Sigmoid colon (tissue), 7 donors: ENCODE results near the gene PHLPP1. TPM values are rescaled to one million over a fixed set of nuclear protein-coding genes. Genes with fewer than 3 reads are reported as not detected.
A peak's percentile ranks its signal among the peaks of the same experiment; 100 is the strongest.

ENCODE experiments used
- DNase-seq: peaks from one replicate; pipeline ENCODE4 v3.0.0-alpha.2; 2019
- H3K27ac ChIP-seq, 4 donors: fragments of 200-600 bp; sonication (generic); one replicate each; pipeline ENCODE4 v1.5.1; 2016 to 2019; ENCODE audit warnings: mild to moderate bottlenecking in 1 of 4
- H3K27me3 ChIP-seq, 3 donors: fragments of 200-600 bp; sonication (generic); one replicate each; pipeline ENCODE4 v1.5.1; 2019; ENCODE audit warnings: mild to moderate bottlenecking in 1 of 3
- H3K36me3 ChIP-seq, 4 donors: fragments of 200-600 bp; sonication (generic); one replicate each; pipeline ENCODE4 v1.5.1; 2016 to 2019
- H3K4me1 ChIP-seq, 4 donors: fragments of 200-600 bp; sonication (generic); one replicate each; pipeline ENCODE4 v1.5.1; 2017 to 2019
- H3K4me3 ChIP-seq, 4 donors: fragments of 200-600 bp; sonication (generic); one replicate each; pipeline ENCODE4 v1.5.1; 2017 to 2019; ENCODE audit warnings: mild to moderate bottlenecking in 2 of 4, moderate library complexity in 1 of 4
- H3K9me3 ChIP-seq, 4 donors: fragments of 200-600 bp in 3 of 4; sonication (generic) in 3 of 4; one replicate each; pipeline versions ENCODE4 v1.5.1 to v1.6.1; 2013 to 2019
- EP300 ChIP-seq, 4 donors: sonication (generic); formaldehyde crosslinking; IDR thresholded peaks; one replicate each; pipeline ENCODE4 v1.6.1; 2017; ENCODE audit warnings: antibody characterized with exemption in 4 of 4
- POLR2A ChIP-seq, 2 donors: fragments of 450-650 bp; IDR thresholded peaks; one replicate each; pipeline ENCODE4 v1.6.1; 2016; ENCODE audit warnings: antibody characterized with exemption in 2 of 2, mild to moderate bottlenecking in 2 of 2, moderate library complexity in 2 of 2
- POLR2AphosphoS5 ChIP-seq, 4 donors: sonication (generic); formaldehyde crosslinking; IDR thresholded peaks; one replicate each; pipeline ENCODE4 v1.6.1; 2017; ENCODE audit warnings: antibody characterized with exemption in 4 of 4
- WGBS, 2 donors: extraction: QIAGEN DNeasy Blood & Tissue Kit; methylation state at CpG; one replicate each; pipeline ENCODE4 v1.1.7; 2013; 5-methylcytosine and 5-hydroxymethylcytosine counted together
- intact Hi-C: fragments of 100-400 bp; cut with DNase I; formaldehyde crosslinking; loops from one replicate; pipeline ENCODE4 v1.15.1; 2023
- polyA plus RNA-seq, 3 donors: library from polyadenylated mRNA; stranded (reverse); fragments of 200-250 nt; gene quantifications; one replicate each; pipeline ENCODE4 v1.2.3, GENCODE V29; 2013
- total RNA-seq, 4 donors: library from RNA; depleted of rRNA; stranded (reverse); fragments of >200 nt; gene quantifications; one replicate each; pipeline ENCODE4 v1.1.0, GENCODE V29; 2016
- TF ChIP-seq, protein P1 (sequence below), 4 experiments: fragments of 450-650 bp in 3 of 4; fragments of 200-600 bp in 1 of 4; IDR thresholded peaks; one replicate each; pipeline ENCODE4 v1.5.1; 2016 to 2019; ENCODE audit warnings: antibody characterized with exemption in 4 of 4, mild to moderate bottlenecking in 3 of 4, moderate library complexity in 2 of 4
- donor health status: healthy with polysubstance abuse.
- donor health status: Bipolar disorder and iron deficiency.
- donor health status: healthy.

The PHLPP1 gene
- total and polyA plus RNA-seq, 7 donors: 4.2 to 18.6 (median 7.1) TPM

DNA sequence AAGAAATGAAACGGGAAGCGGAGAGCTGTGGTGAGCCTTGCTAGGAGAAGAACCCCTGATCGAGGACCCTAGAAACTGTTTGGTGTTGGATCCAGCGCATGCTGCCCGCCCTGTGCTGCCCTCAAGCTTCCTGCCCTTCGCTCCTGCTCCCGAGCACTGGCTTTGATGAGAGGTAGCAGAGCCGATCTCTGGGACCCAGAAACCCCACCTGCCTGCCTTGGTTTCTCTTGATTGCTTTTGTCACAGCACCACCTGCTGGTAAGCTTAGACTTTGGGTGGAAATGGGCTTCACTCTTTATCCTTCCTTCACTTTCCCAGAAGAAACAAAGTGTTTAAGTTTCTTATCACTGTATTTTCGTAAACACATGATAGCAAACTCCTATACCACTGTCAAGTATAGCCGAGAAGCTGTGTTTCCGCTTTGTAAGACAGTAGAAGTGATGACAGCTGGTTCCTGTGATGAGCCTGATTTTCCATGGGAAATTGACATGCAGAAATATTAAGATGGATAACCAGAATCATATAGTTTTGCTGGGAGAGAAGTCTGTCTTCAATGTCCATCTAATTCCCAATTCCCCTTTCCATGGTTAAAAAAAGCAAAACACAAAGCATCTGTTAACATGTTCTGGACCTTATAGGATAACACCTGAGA is 267.4 kb downstream of the PHLPP1 start:
- H3K27me3 ChIP-seq: no peaks in the 10 kb centered on the region
- H3K9me3 ChIP-seq: no peaks in the 10 kb centered on the region
- peak; percentile 79 for DNase-seq
- TF ChIP-seq, protein P1, sequence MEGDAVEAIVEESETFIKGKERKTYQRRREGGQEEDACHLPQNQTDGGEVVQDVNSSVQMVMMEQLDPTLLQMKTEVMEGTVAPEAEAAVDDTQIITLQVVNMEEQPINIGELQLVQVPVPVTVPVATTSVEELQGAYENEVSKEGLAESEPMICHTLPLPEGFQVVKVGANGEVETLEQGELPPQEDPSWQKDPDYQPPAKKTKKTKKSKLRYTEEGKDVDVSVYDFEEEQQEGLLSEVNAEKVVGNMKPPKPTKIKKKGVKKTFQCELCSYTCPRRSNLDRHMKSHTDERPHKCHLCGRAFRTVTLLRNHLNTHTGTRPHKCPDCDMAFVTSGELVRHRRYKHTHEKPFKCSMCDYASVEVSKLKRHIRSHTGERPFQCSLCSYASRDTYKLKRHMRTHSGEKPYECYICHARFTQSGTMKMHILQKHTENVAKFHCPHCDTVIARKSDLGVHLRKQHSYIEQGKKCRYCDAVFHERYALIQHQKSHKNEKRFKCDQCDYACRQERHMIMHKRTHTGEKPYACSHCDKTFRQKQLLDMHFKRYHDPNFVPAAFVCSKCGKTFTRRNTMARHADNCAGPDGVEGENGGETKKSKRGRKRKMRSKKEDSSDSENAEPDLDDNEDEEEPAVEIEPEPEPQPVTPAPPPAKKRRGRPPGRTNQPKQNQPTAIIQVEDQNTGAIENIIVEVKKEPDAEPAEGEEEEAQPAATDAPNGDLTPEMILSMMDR (IDR thresholded peaks at IDR 0.05): peak; percentile 67 to 75 (median 70)
- no peak for TF ChIP-seq POLR2AphosphoS5 (IDR thresholded peaks at IDR 0.05)
- no peak for TF ChIP-seq POLR2A (IDR thresholded peaks at IDR 0.05)
- peak overlapping the region in 3 of 4 donors; percentile 21 to 43 (median 42) for H3K4me3 ChIP-seq
- no peak overlapping the region for H3K27ac ChIP-seq
- intact Hi-C loops: loop anchor here (1.0 to 10.0 kb wide), 4 partner anchors 268 to 798 kb away; partner anchors contain the start of genes PIGN and RELCH
- H3K4me1 ChIP-seq: peaks cover 0 to 8% (median 6%) of the 10 kb centered on the region in 4 donors
- peaks cover 0 to 19% (median 8%) of the 10 kb centered on the region in 4 donors for H3K36me3 ChIP-seq
- WGBS, 2 donors: 36 to 48% methylated on average over 11 of the region's 11 CpGs

DNA sequence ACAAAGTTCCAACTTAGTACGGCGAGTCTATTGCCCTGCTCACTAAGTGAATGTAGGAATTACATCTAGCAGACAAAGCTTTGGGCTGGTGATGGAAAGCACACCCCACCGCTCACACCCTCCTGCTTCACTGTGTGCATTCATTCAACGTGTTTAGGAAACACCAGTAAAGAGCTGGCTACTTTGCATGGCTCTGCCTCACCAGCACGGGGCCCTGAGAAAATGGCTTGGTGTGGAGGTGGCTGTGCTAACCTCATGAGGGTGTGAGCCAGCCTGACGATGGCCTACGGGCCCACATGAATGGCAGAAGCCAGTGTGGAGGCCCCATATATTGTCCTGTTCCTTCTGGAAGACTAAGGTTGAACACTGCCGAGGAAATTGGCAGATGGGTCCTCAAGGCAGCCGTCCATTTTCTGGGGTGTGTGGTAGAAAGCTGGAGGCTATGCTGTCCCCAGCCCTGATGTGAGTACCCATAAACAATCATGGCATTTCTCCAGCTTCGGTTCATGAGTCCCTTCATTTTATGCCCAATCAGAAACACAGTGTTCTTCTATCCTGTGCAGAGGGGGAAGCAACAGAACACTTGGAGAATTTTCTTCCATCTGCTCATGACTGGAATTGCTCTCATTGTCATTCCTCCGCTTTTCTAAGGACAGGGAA is 269.4 kb downstream of the PHLPP1 start:
- H3K36me3 ChIP-seq: no peaks in the 10 kb centered on the region
- no peak overlapping the region for H3K4me3 ChIP-seq
- no peak overlapping the region for H3K27ac ChIP-seq
- TF ChIP-seq, protein P1 (IDR thresholded peaks at IDR 0.05): no peak
- TF ChIP-seq EP300 (IDR thresholded peaks at IDR 0.05) (no peak), POLR2A (IDR thresholded peaks at IDR 0.05) (no peak), POLR2AphosphoS5 (IDR thresholded peaks at IDR 0.05) (no peak)
- DNase-seq: no peak
- 91 to 93% methylated on average over 11 of the region's 11 CpGs for WGBS, 2 donors
- H3K4me1 ChIP-seq: peaks cover 0 to 13% (median 7%) of the 10 kb centered on the region in 4 donors
- no peaks in the 10 kb centered on the region for H3K9me3 ChIP-seq
- no peaks in the 10 kb centered on the region for H3K27me3 ChIP-seq
- intact Hi-C loops: loop anchor here (10.0 kb wide), 1 partner anchor 800 kb away; the partner anchor contains the start of genes PIGN and RELCH

DNA sequence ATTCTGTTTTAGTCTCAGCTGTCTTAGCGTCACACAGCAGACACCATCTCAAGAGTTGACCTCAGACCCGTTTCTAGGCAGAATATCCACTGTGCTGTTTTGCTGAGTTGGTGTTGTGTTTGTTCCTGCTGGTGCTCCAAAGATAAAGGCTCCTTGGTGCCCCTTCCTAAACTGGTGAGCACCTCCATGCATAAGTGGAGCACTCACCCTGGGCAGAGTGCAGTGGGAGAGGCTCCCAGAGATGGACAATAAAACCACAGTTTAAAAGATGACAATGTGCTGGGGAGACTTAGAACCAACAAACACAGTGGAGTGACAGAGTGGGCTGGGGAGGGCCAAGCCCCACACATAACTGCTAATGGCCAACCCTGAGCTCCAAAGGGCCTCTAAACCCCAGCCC is 271.1 kb downstream of the PHLPP1 start:
- H3K9me3 ChIP-seq: no peaks in the 10 kb centered on the region
- 86 to 89% methylated on average over 2 of the region's 2 CpGs for WGBS, 2 donors
- H3K27me3 ChIP-seq: no peaks in the 10 kb centered on the region
- intact Hi-C loops: loop anchor here (10.0 kb wide), 1 partner anchor 802 kb away; the partner anchor contains the start of genes PIGN and RELCH
- H3K4me1 ChIP-seq: peaks cover 0 to 13% (median 7%) of the 10 kb centered on the region in 4 donors
- TF ChIP-seq POLR2AphosphoS5 (IDR thresholded peaks at IDR 0.05) (no peak), POLR2A (IDR thresholded peaks at IDR 0.05) (no peak), EP300 (IDR thresholded peaks at IDR 0.05) (no peak)
- TF ChIP-seq, protein P1 (IDR thresholded peaks at IDR 0.05): no peak
- no peak overlapping the region for H3K27ac ChIP-seq
- no peak for DNase-seq
- H3K36me3 ChIP-seq: no peaks in the 10 kb centered on the region
- H3K4me3 ChIP-seq: no peak overlapping the region

DNA sequence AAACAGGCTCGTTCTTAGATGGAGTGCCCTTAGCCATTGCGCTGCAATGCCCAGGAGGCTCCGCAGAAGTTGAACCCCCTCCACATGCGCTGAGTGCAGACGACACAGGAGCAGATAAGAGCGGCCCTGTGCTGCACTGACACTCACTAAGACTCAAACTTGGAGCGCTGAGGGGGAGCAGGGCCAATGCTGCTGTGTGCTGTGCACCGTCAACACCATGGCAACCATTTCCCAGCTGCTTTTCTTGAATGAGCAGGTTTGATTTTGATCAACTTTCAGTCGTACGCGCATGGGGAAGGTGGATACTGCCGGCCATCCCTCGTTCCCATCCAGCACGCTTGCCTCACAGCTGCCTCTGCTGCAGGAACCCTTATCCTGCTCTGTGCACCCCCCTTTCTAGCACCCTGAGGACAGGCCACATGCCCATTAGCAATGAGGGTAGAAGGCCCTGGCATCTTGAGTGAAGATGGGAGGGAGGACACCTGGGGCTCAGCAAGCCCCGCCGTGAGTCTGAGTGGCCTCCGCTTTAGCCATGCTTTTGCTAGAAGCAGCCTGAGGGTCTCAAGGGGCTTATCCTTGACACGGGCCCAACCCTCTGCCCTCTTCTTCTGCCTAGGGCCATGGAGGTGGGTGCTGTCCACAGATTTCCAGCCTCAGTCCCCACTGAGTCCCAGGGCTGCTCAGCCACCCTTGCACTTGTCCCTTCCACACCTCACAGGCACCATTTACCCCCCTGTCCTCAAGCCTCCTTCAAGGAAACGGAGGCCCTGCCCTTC is 271.9 kb downstream of the PHLPP1 start:
- TF ChIP-seq EP300 (IDR thresholded peaks at IDR 0.05) (no peak), POLR2A (IDR thresholded peaks at IDR 0.05) (no peak), POLR2AphosphoS5 (IDR thresholded peaks at IDR 0.05) (no peak)
- TF ChIP-seq, protein P1 (IDR thresholded peaks at IDR 0.05): no peak
- intact Hi-C loops: loop anchor here (10.0 kb wide), 1 partner anchor 802 kb away; the partner anchor contains the start of genes PIGN and RELCH
- Histone ChIP-seq H3K9me3 (no peaks in the 10 kb centered on the region), H3K27me3 (no peaks in the 10 kb centered on the region), H3K36me3 (no peaks in the 10 kb centered on the region), H3K27ac (no peak overlapping the region), H3K4me3 (no peak overlapping the region), H3K4me1 (peaks cover 0 to 12% (median 5%) of the 10 kb centered on the region in 4 donors)
- WGBS, 2 donors: 90 to 94% methylated on average over 19 of the region's 19 CpGs
- no peak for DNase-seq
